Choroid plexus epithelial cell (primary cell): ENCODE measurements around the gene SND1.

Experiments used
- DNase-seq: peaks from one replicate; pipeline ENCODE4 v3.0.0-alpha.2; 2010; ENCODE audit warnings: low read depth
- H3K4me3 ChIP-seq: 2 replicates; pipeline ENCODE4 v1.5.1; 2011; ENCODE audit warnings: low read depth, mild to moderate bottlenecking, control low read depth, low read length, moderate library complexity
- CTCF ChIP-seq: conservative IDR thresholded peaks from 2 replicates; pipeline ENCODE4 v1.5.1; 2011; ENCODE audit warnings: low read depth, mild to moderate bottlenecking, control low read depth, inconsistent platforms, low read length, moderate library complexity

The SND1 gene

GRCh38 chr7:127717502-127718339 is 65.7 kb downstream of the SND1 start:
- no peak for TF ChIP-seq CTCF
- H3K4me3 ChIP-seq, result no peak overlapping the region
- no peak for DNase-seq

- no peak for DNase-seq
- TF ChIP-seq CTCF, result no peak
- no peak overlapping the region for H3K4me3 ChIP-seq
These were observed 66.3 kb downstream of the SND1 start for GRCh38 chr7:127718340-127718679.

- DNase-seq, result no peak
- TF ChIP-seq CTCF, result no peak
- no peak overlapping the region for H3K4me3 ChIP-seq
These were observed 74.5 kb downstream of the SND1 start for GRCh38 chr7:127726476-127726875.

GRCh38 chr7:127730658-127731276 is 78.8 kb downstream of the SND1 start:
- no peak for DNase-seq
- TF ChIP-seq CTCF, result no peak
- H3K4me3 ChIP-seq, result no peak overlapping the region

GRCh38 chr7:127731431-127732080 is 79.6 kb downstream of the SND1 start:
- no peak overlapping the region for H3K4me3 ChIP-seq
- no peak for TF ChIP-seq CTCF
- DNase-seq, result peak; percentile 40

GRCh38 chr7:127732306-127732705 is 80.3 kb downstream of the SND1 start:
- DNase-seq, result no peak
- no peak for TF ChIP-seq CTCF
- H3K4me3 ChIP-seq, result no peak overlapping the region
